Spleen (tissue), 13 donors: ENCODE data around the gene SESN3. TPM values are rescaled to one million over a fixed set of nuclear protein-coding genes. Genes with fewer than 3 reads are reported as not detected.
A peak's percentile ranks its signal among the peaks of the same experiment; 100 is the strongest.

Experiments
- DNase-seq: peaks from one replicate; pipeline ENCODE4 v3.0.0-alpha.2; 2020
- H3K27ac ChIP-seq, 8 donors: fragments of 200-600 bp; sonication (generic) in 7 of 8; 1 replicate in 4 of 8; 2 replicates in 4 of 8; pipeline versions ENCODE4 v1.5.0 to v1.8.0; 2016 to 2021; ENCODE audit warnings: inconsistent platforms in 4 of 8, mild to moderate bottlenecking in 4 of 8, moderate library complexity in 1 of 8
- H3K27me3 ChIP-seq, 7 donors: fragments of 200-600 bp; sonication (generic) in 6 of 7; replicated peaks in 1 of 7; 1 replicate in 4 of 7; 2 replicates in 3 of 7; pipeline versions ENCODE4 v1.5.0 to v1.8.0; 2016 to 2021; ENCODE audit warnings: inconsistent platforms in 3 of 7, mild to moderate bottlenecking in 1 of 7
- H3K36me3 ChIP-seq, 6 donors: fragments of 200-600 bp; sonication (generic) in 5 of 6; 1 replicate in 4 of 6; 2 replicates in 2 of 6; pipeline versions ENCODE4 v1.5.0 to v1.8.0; 2016 to 2021; ENCODE audit warnings: inconsistent platforms in 2 of 6
- H3K4me1 ChIP-seq, 6 donors: fragments of 200-600 bp; sonication (generic) in 5 of 6; 1 replicate in 3 of 6; 2 replicates in 3 of 6; pipeline versions ENCODE4 v1.5.0 to v1.8.0; 2016 to 2021; ENCODE audit warnings: inconsistent platforms in 3 of 6
- H3K4me3 ChIP-seq, 8 donors: fragments of 200-600 bp; sonication (generic) in 7 of 8; 1 replicate in 4 of 8; 2 replicates in 4 of 8; pipeline versions ENCODE4 v1.5.0 to v1.8.0; 2016 to 2021; ENCODE audit warnings: inconsistent platforms in 4 of 8, mild to moderate bottlenecking in 4 of 8, moderate library complexity in 2 of 8
- H3K9me3 ChIP-seq, 8 donors: fragments of 200-600 bp; sonication (generic) in 7 of 8; 1 replicate in 4 of 8; 2 replicates in 4 of 8; pipeline versions ENCODE4 v1.5.0 to v1.8.0; 2016 to 2021; ENCODE audit warnings: inconsistent platforms in 4 of 8
- POLR2A ChIP-seq, 3 donors: fragments of 450-650 bp; IDR thresholded peaks; one replicate each; pipeline ENCODE4 v1.5.1; 2017; ENCODE audit warnings: antibody characterized with exemption in 3 of 3, mild to moderate bottlenecking in 1 of 3
- POLR2AphosphoS5 ChIP-seq, 3 donors: sonication (generic); formaldehyde crosslinking; IDR thresholded peaks; one replicate each; pipeline ENCODE4 v1.5.1; 2017; ENCODE audit warnings: antibody characterized with exemption in 3 of 3
- WGBS, 5 donors: extraction: QIAGEN DNeasy Blood & Tissue Kit in 3 of 5; methylation state at CpG; one replicate each; pipeline versions ENCODE4 v1.1.5 to v1.1.7; 2013 to 2018; 5-methylcytosine and 5-hydroxymethylcytosine counted together
- intact Hi-C: fragments of 100-400 bp; cut with DNase I; formaldehyde crosslinking; loops from one replicate; pipeline ENCODE4 v1.15.0; 2023; ENCODE audit warnings: low total_unique reads
- long read RNA-seq, 2 donors: transcript quantifications; one replicate each; lab custom pipeline, GENCODE V29; 2026
- polyA plus RNA-seq, 3 donors: library from polyadenylated mRNA; stranded (reverse); fragments of 200-250 nt; gene quantifications; one replicate each; pipeline ENCODE4 v1.2.1, GENCODE V29; 2013
- total RNA-seq, 7 donors: library from RNA; depleted of rRNA in 3 of 7; stranded (reverse); fragments of >200 nt in 3 of 7; fragmentation: NEBNext Ultra II Directional in 4 of 7; extraction: Animal tissue kit (Norgen Biotek cat#: 25700) in 4 of 7; gene quantifications; one replicate each; pipeline versions ENCODE4 v1.1.0 to v1.2.1, GENCODE V29; 2016 to 2021
- TF ChIP-seq, protein P1 (sequence below), 11 experiments: fragments of 200-600 bp in 7 of 11; fragments of 450-650 bp in 4 of 11; sonication (generic) in 4 of 11; IDR thresholded peaks in 8 of 11; conservative IDR thresholded peaks in 3 of 11; 1 replicate in 7 of 11; 2 replicates in 4 of 11; pipeline versions ENCODE4 v1.4.0 to v1.8.0; 2016 to 2021; ENCODE audit warnings: antibody characterized with exemption in 11 of 11, inconsistent platforms in 4 of 11, mild to moderate bottlenecking in 1 of 11
- donor health status: healthy with polysubstance abuse.
- donor health status: DM: no; HTN: no; CAD: no; lungs with moderate emphysema.
- donor health status: DM: no; HTN: no; CAD: no.
- donor health status: Bipolar disorder and iron deficiency.
- donor health status: healthy.
- donor health status: DM: no; HTN: no; CAD: no.
- donor health status: DM: yes; HTN: yes; CAD: no.

Gene SESN3, protein sequence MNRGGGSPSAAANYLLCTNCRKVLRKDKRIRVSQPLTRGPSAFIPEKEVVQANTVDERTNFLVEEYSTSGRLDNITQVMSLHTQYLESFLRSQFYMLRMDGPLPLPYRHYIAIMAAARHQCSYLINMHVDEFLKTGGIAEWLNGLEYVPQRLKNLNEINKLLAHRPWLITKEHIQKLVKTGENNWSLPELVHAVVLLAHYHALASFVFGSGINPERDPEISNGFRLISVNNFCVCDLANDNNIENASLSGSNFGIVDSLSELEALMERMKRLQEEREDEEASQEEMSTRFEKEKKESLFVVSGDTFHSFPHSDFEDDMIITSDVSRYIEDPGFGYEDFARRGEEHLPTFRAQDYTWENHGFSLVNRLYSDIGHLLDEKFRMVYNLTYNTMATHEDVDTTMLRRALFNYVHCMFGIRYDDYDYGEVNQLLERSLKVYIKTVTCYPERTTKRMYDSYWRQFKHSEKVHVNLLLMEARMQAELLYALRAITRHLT
- total RNA-seq (10 to 100 TPM; 51.0 to 79.9 (median 67.2) TPM), polyA plus RNA-seq (10 to 100 TPM; 10.9 to 12.9 (median 11.5) TPM)
- long read RNA-seq, donor 1, full-length matches to known transcripts: 5 of 5 reads
- long read RNA-seq, donor 1, partial matches to known transcripts: 0 of 5 reads
- long read RNA-seq, donor 1, other reads (novel, unspliced or antisense): 0 of 5 reads
- long read RNA-seq, donor 2, full-length matches to known transcripts: 4 of 11 reads
- long read RNA-seq, donor 2, partial matches to known transcripts: 7 of 11 reads
- long read RNA-seq, donor 2, other reads (novel, unspliced or antisense): 0 of 11 reads

DNA sequence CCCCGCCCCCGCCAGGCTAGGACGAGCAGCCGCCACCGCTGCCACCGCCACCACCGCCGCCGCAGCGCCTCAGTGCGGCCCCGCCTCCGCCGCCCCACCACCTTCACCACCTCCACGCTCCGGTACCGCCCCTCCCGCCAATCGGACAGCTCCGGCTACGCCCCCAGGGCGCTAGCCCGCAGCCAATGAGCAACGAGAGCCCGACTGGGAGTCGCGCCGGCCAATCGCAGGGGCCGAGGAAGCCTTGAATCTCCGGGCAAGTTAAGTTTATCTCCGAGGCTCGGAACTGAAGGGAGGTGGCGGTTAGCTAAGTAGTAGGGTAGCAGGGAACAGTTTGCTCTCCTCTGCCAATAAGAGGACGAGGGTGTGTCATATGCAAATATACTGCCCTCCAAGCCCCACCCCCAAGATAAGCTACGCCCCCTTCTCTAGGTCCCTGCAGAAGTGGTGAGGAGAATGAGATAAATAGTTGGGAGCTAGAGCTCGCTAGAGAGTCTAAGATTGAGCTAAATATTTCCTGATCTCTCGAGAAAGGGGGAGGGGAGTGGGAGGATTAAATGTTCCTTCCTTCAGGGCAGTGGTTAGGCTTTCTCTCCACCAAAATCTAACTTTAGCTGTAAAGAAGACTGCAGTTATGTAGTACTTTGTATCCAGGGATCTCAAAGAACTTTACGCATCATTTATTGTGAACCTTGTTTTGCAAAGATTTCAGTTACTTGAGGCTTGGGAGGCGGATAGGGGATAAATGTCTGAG, at the start of gene SESN3:
Gene SESN3 (minus strand): TSS at position 76 of the 754 bp plus-strand sequence. CDS start 342 bp downstream, outside the sequence.
- Histone ChIP-seq H3K4me3 (peak within 1 kb of the TSS; percentile 67 to 91 (median 84)), H3K27me3 (no peaks in the 10 kb centered on the region), H3K9me3 (no peaks in the 10 kb centered on the region), H3K27ac (peak within 1 kb of the TSS; percentile 86 to 96 (median 93)), H3K36me3 (no peaks in the 10 kb centered on the region), H3K4me1 (peaks cover 8 to 66% (median 42%) of the 10 kb centered on the region in 6 donors)
- DNase-seq: peak; percentile 100
- 0 to 1% (median 0%) methylated on average over 15 to 40 of the region's 40 CpGs for WGBS, 5 donors
- intact Hi-C loops: loop anchor here (10.0 kb wide), 1 partner anchor 473 kb away; no protein-coding TSS in a partner anchor
- TF ChIP-seq, protein P1, sequence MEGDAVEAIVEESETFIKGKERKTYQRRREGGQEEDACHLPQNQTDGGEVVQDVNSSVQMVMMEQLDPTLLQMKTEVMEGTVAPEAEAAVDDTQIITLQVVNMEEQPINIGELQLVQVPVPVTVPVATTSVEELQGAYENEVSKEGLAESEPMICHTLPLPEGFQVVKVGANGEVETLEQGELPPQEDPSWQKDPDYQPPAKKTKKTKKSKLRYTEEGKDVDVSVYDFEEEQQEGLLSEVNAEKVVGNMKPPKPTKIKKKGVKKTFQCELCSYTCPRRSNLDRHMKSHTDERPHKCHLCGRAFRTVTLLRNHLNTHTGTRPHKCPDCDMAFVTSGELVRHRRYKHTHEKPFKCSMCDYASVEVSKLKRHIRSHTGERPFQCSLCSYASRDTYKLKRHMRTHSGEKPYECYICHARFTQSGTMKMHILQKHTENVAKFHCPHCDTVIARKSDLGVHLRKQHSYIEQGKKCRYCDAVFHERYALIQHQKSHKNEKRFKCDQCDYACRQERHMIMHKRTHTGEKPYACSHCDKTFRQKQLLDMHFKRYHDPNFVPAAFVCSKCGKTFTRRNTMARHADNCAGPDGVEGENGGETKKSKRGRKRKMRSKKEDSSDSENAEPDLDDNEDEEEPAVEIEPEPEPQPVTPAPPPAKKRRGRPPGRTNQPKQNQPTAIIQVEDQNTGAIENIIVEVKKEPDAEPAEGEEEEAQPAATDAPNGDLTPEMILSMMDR (IDR thresholded peaks at IDR 0.05 in 8 of 11, conservative IDR thresholded peaks at IDR 0.05 in 3 of 11): peak in 2 of 11 experiments; percentile 29 to 49
- TF ChIP-seq POLR2A (IDR thresholded peaks at IDR 0.05) (peak; percentile 32 to 94 (median 65)), POLR2AphosphoS5 (IDR thresholded peaks at IDR 0.05) (peak; percentile 95 to 98 (median 98))

DNA sequence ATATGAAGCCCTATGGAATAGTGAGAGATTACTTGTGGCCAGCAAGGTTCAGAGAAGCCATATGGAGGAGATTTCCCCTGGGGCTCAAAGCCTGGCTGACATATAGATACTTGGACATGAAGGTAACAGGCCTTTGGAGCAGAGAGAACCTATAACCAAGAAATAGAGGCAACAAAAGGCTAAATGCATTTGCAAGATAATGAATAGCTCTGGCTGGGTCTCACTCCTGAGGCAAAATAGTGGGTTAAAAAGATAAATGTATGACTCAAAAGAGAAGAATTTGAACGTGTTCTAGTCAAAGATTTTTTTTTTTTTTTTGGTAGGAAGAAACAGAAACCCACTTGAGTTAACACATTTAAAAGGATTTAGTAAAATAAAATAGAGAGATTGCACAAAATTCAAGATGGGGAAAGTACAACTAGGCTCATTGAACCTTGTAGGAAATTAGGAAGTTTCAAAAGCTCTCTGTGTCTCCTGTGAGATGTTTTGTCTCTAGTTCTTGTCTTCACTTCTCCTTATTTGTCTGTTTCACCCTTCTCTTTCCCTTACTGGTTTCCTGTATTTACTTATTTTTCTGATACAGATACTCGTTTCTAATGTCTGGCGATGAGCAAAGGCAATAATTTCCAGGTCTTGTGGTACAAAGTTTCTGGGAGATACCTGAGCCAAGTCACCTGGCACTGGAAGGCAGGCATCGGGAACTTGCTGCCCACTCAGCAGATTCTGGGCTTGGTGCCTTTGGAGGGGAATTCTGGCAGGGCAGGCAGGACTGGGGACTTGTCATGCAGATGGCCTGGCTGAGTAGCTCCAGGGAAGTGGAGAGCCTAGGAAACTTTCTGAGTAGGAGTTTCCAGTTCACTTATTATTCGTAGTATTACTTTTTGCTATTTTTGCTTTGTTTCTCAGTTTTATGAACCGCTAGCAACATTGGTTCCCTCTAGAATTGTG, 49.2 kb upstream of the SESN3 start:
- TF ChIP-seq POLR2AphosphoS5 (IDR thresholded peaks at IDR 0.05): no peak
- TF ChIP-seq, protein P1 (IDR thresholded peaks at IDR 0.05 in 8 of 11, conservative IDR thresholded peaks at IDR 0.05 in 3 of 11): no peak
- TF ChIP-seq POLR2A (IDR thresholded peaks at IDR 0.05): no peak
- Histone ChIP-seq H3K9me3 (no peaks in the 10 kb centered on the region), H3K27ac (peak overlapping the region; percentile 26 to 82 (median 60)), H3K4me3 (peak overlapping the region in 1 of 8 donors; percentile 39), H3K36me3 (no peaks in the 10 kb centered on the region), H3K27me3 (no peaks in the 10 kb centered on the region), H3K4me1 (peaks cover 0 to 34% (median 14%) of the 10 kb centered on the region in 6 donors)
- DNase-seq: no peak
- intact Hi-C loops: no loop called here
- 45 to 57% (median 49%) methylated on average over 6 of the region's 6 CpGs for WGBS, 5 donors

DNA sequence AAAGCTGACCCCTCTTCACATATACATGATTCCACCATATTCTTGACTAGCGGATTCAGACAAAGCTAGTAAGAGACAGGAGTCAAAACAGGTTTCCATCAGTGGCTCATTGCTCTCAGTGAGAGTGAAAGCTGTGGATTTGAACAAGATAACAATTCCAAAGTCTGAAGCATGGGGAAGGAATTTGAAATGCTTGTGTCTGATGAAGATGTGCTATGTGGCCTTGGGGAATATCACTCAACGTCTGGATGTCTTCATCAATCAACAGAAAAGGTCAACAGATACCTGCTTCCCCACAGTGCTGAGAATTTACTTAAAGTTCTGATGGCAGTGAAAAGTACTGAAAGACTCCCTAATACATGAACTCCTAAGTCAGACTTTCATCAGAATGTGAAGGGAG, 46.9 kb upstream of the SESN3 start:
- H3K4me3 ChIP-seq: no peak overlapping the region
- no peaks in the 10 kb centered on the region for H3K27me3 ChIP-seq
- 87 to 96% (median 89%) methylated on average over 2 of the region's 2 CpGs for WGBS, 5 donors
- H3K36me3 ChIP-seq: no peaks in the 10 kb centered on the region
- peaks cover 0 to 3% (median 0%) of the 10 kb centered on the region in 8 donors for H3K9me3 ChIP-seq
- H3K27ac ChIP-seq: no peak overlapping the region
- no peak for DNase-seq
- TF ChIP-seq POLR2AphosphoS5 (IDR thresholded peaks at IDR 0.05) (no peak), POLR2A (IDR thresholded peaks at IDR 0.05) (no peak)
- TF ChIP-seq, protein P1 (IDR thresholded peaks at IDR 0.05 in 8 of 11, conservative IDR thresholded peaks at IDR 0.05 in 3 of 11): no peak
- intact Hi-C loops: no loop called here
- H3K4me1 ChIP-seq: peaks cover 0 to 34% (median 14%) of the 10 kb centered on the region in 6 donors
